Sigmoid colon (tissue), 7 donors: ENCODE measurements around the gene XRN2. TPM values are rescaled to one million over a fixed set of nuclear protein-coding genes. Genes with fewer than 3 reads are reported as not detected.

ENCODE experiments used
- DNase-seq: peaks from one replicate; pipeline ENCODE4 v3.0.0-alpha.2; 2019
- H3K27ac ChIP-seq, 4 donors: fragments of 200-600 bp; sonication (generic); one replicate each; pipeline ENCODE4 v1.5.1; 2016 to 2019; ENCODE audit warnings: mild to moderate bottlenecking in 1 of 4
- H3K27me3 ChIP-seq, 3 donors: fragments of 200-600 bp; sonication (generic); one replicate each; pipeline ENCODE4 v1.5.1; 2019; ENCODE audit warnings: mild to moderate bottlenecking in 1 of 3
- H3K36me3 ChIP-seq, 4 donors: fragments of 200-600 bp; sonication (generic); one replicate each; pipeline ENCODE4 v1.5.1; 2016 to 2019
- H3K4me1 ChIP-seq, 4 donors: fragments of 200-600 bp; sonication (generic); one replicate each; pipeline ENCODE4 v1.5.1; 2017 to 2019
- H3K4me3 ChIP-seq, 4 donors: fragments of 200-600 bp; sonication (generic); one replicate each; pipeline ENCODE4 v1.5.1; 2017 to 2019; ENCODE audit warnings: mild to moderate bottlenecking in 2 of 4, moderate library complexity in 1 of 4
- H3K9me3 ChIP-seq, 4 donors: fragments of 200-600 bp in 3 of 4; sonication (generic) in 3 of 4; one replicate each; pipeline versions ENCODE4 v1.5.1 to v1.6.1; 2013 to 2019
- EP300 ChIP-seq, 4 donors: sonication (generic); formaldehyde crosslinking; IDR thresholded peaks; one replicate each; pipeline ENCODE4 v1.6.1; 2017; ENCODE audit warnings: antibody characterized with exemption in 4 of 4
- POLR2A ChIP-seq, 2 donors: fragments of 450-650 bp; IDR thresholded peaks; one replicate each; pipeline ENCODE4 v1.6.1; 2016; ENCODE audit warnings: antibody characterized with exemption in 2 of 2, mild to moderate bottlenecking in 2 of 2, moderate library complexity in 2 of 2
- POLR2AphosphoS5 ChIP-seq, 4 donors: sonication (generic); formaldehyde crosslinking; IDR thresholded peaks; one replicate each; pipeline ENCODE4 v1.6.1; 2017; ENCODE audit warnings: antibody characterized with exemption in 4 of 4
- WGBS, 2 donors: extraction: QIAGEN DNeasy Blood & Tissue Kit; methylation state at CpG; one replicate each; pipeline ENCODE4 v1.1.7; 2013; 5-methylcytosine and 5-hydroxymethylcytosine counted together
- intact Hi-C: fragments of 100-400 bp; cut with DNase I; formaldehyde crosslinking; loops from one replicate; pipeline ENCODE4 v1.15.1; 2023
- polyA plus RNA-seq, 3 donors: library from polyadenylated mRNA; stranded (reverse); fragments of 200-250 nt; gene quantifications; one replicate each; pipeline ENCODE4 v1.2.3, GENCODE V29; 2013
- total RNA-seq, 4 donors: library from RNA; depleted of rRNA; stranded (reverse); fragments of >200 nt; gene quantifications; one replicate each; pipeline ENCODE4 v1.1.0, GENCODE V29; 2016
- TF ChIP-seq, protein P1 (sequence below), 4 experiments: fragments of 450-650 bp in 3 of 4; fragments of 200-600 bp in 1 of 4; IDR thresholded peaks; one replicate each; pipeline ENCODE4 v1.5.1; 2016 to 2019; ENCODE audit warnings: antibody characterized with exemption in 4 of 4, mild to moderate bottlenecking in 3 of 4, moderate library complexity in 2 of 4
- donor health status: healthy with polysubstance abuse.
- donor health status: Bipolar disorder and iron deficiency.
- donor health status: healthy.

The XRN2 gene
- total and polyA plus RNA-seq, 7 donors: 21.0 to 79.8 (median 53.5) TPM

DNA sequence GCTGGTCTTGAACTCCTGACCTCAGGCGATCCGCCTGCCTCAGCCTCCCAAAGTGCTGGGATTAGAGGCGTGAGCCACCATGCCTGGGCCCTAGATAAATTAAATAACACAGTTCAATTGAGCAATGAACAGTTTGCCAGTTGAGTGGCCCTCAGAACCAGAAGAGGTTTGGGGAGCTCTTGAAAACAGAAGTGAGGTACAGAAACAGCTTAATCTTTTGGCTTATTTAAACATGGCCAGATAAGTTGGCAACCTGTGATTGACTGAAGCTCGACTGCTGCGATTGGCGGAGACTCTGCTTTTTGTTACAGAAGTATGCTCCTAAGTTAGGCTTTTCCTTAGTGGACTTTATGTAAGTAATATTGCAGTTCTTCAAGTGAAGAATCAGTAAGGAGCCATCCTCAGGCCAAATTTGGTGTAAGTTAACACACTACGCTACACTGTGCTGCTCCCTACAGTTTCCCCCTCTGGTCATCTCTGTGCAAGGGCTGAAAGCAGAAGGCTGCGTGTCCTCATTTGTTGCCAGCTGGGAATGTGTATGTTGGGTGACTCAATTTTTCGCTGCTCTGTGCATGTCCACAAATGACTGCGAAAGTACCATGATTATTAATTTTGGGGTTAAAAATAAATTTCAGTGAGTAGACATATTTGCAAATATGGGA lies 9.8 kb downstream of the XRN2 start:
- intact Hi-C loops: no loop called here
- Histone ChIP-seq H3K4me3 (no peak overlapping the region), H3K27ac (no peak overlapping the region), H3K9me3 (no peaks in the 10 kb centered on the region), H3K36me3 (peaks cover 0 to 5% (median 0%) of the 10 kb centered on the region in 4 donors), H3K27me3 (no peaks in the 10 kb centered on the region), H3K4me1 (peaks cover 0 to 40% (median 31%) of the 10 kb centered on the region in 4 donors)
- no peak for TF ChIP-seq EP300 (IDR thresholded peaks at IDR 0.05)
- TF ChIP-seq POLR2A (IDR thresholded peaks at IDR 0.05): no peak
- no peak for TF ChIP-seq POLR2AphosphoS5 (IDR thresholded peaks at IDR 0.05)
- TF ChIP-seq, protein P1, sequence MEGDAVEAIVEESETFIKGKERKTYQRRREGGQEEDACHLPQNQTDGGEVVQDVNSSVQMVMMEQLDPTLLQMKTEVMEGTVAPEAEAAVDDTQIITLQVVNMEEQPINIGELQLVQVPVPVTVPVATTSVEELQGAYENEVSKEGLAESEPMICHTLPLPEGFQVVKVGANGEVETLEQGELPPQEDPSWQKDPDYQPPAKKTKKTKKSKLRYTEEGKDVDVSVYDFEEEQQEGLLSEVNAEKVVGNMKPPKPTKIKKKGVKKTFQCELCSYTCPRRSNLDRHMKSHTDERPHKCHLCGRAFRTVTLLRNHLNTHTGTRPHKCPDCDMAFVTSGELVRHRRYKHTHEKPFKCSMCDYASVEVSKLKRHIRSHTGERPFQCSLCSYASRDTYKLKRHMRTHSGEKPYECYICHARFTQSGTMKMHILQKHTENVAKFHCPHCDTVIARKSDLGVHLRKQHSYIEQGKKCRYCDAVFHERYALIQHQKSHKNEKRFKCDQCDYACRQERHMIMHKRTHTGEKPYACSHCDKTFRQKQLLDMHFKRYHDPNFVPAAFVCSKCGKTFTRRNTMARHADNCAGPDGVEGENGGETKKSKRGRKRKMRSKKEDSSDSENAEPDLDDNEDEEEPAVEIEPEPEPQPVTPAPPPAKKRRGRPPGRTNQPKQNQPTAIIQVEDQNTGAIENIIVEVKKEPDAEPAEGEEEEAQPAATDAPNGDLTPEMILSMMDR (IDR thresholded peaks at IDR 0.05): no peak
- no peak for DNase-seq
- WGBS, 2 donors: 92 to 96% methylated on average over 10 of the region's 10 CpGs

DNA sequence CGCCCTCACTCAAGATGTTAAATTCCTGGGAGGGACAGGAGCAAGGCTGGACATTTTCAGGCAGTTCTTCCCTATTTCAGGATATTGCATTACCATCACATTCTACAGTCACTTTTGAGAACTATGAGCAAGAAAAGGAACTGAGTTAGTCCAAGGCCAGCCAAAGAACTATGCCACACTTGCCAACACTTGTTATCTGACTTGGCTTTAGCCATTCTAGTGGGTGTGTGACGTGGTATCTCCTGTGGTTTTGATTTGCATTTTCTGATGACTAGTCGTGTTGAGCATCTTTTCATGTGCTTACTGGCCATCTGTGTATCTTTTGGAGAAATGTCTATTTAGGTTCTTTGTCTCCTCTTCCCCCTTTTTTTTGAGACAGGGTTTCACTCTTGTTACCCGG lies 12.0 kb downstream of the XRN2 start:
- peaks cover 0 to 4% (median 0%) of the 10 kb centered on the region in 4 donors for H3K9me3 ChIP-seq
- WGBS, 2 donors: 68 to 88% methylated on average over 4 of the region's 4 CpGs
- H3K27ac ChIP-seq: no peak overlapping the region
- intact Hi-C loops: no loop called here
- H3K36me3 ChIP-seq: no peaks in the 10 kb centered on the region
- no peaks in the 10 kb centered on the region for H3K27me3 ChIP-seq
- H3K4me3 ChIP-seq: no peak overlapping the region
- H3K4me1 ChIP-seq: peaks cover 0 to 36% (median 27%) of the 10 kb centered on the region in 4 donors
- no peak for TF ChIP-seq POLR2AphosphoS5 (IDR thresholded peaks at IDR 0.05)
- TF ChIP-seq POLR2A (IDR thresholded peaks at IDR 0.05): no peak
- no peak for TF ChIP-seq EP300 (IDR thresholded peaks at IDR 0.05)
- TF ChIP-seq, protein P1 (IDR thresholded peaks at IDR 0.05): no peak
- no peak for DNase-seq

DNA sequence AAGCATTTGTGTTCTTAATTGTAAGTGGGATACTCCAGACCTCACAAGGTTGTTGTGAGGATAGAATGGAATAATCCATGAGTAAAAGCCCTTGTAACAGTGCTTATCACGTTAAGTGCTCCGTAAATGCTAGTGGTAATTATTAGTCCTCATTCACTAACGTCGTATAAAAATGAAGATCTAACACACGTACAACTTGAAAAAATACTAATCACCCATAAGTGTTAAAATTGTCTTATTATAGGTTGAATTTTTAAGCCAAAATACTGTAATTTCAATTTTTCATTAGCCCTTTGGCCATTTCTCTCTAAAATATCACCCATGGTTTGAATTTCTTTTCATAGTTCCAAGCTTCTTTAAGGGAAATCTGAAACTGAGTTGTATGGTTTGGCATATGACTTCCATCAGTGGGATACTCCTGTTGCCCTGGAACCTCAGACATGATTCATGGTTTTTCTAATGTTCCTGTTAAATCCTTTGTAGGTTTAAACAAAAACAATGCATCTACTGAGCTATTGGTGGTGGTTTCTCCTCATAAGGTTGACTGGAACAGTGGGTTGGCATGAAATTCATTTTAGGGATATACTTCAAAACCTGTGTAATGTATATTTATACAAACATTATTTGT lies 19.1 kb downstream of the XRN2 start:
- intact Hi-C loops: no loop called here
- Histone ChIP-seq H3K4me1 (peaks cover 0 to 44% (median 30%) of the 10 kb centered on the region in 4 donors), H3K27me3 (no peaks in the 10 kb centered on the region)

DNA sequence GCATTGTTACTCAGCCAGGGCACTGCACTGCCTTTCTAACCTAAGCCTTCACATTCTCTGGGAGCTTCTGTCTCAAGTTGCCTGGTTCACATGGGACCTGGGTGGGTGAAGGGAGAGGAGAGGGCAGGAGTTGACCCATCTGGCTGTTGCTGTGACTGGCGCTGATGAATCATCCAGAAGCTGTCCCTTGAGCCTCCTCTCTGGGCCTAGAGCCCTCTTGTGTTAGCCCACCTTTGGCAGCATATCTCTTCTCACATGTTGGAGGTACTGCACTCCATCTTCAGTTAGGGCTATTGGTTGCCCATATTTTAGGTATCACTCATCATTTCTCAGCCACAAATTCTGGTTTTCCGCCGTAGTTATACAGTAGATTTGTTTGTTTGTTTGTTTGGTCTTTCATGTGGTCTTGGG lies 19.8 kb downstream of the XRN2 start:
- no peak for DNase-seq
- Histone ChIP-seq H3K4me3 (no peak overlapping the region), H3K36me3 (no peaks in the 10 kb centered on the region), H3K9me3 (peaks cover 0 to 4% (median 0%) of the 10 kb centered on the region in 4 donors), H3K27ac (no peak overlapping the region), H3K27me3 (no peaks in the 10 kb centered on the region), H3K4me1 (peaks cover 0 to 44% (median 29%) of the 10 kb centered on the region in 4 donors)
- intact Hi-C loops: no loop called here
- TF ChIP-seq, protein P1 (IDR thresholded peaks at IDR 0.05): no peak
- TF ChIP-seq POLR2A (IDR thresholded peaks at IDR 0.05) (no peak), EP300 (IDR thresholded peaks at IDR 0.05) (no peak), POLR2AphosphoS5 (IDR thresholded peaks at IDR 0.05) (no peak)
- WGBS, 2 donors: 94 to 97% methylated on average over 3 of the region's 3 CpGs

More for the DNA sequence above, 19.1 kb downstream of the XRN2 start:
- peaks cover 0 to 4% (median 0%) of the 10 kb centered on the region in 4 donors for H3K9me3 ChIP-seq
- DNase-seq: no peak
- 79 to 98% methylated on average over 5 of the region's 5 CpGs for WGBS, 2 donors
- no peaks in the 10 kb centered on the region for H3K36me3 ChIP-seq
- no peak overlapping the region for H3K4me3 ChIP-seq
- no peak overlapping the region for H3K27ac ChIP-seq
- no peak for TF ChIP-seq POLR2AphosphoS5 (IDR thresholded peaks at IDR 0.05)
- no peak for TF ChIP-seq EP300 (IDR thresholded peaks at IDR 0.05)
- TF ChIP-seq POLR2A (IDR thresholded peaks at IDR 0.05): no peak

DNA sequence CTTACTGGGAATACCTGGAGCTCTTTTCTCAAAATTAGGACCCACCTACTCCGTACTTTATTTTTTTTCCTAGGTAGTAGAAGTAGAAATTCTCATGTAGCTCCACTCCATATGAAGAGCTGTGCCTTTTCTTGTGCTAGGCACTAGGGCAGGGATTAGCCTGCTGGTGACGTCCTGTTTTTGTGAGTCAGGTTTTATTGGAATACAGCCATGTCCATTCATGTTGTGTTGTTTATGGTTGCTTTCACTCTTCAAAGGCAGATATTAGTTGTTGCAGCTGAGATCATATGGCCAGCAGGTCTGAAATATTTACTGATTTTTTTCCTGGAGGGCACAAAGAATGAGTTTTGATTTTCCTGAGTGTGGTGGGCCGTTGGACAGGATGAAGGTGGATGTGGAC lies 20.5 kb downstream of the XRN2 start:
- Histone ChIP-seq H3K27me3 (no peaks in the 10 kb centered on the region), H3K4me1 (peaks cover 0 to 38% (median 26%) of the 10 kb centered on the region in 4 donors), H3K27ac (no peak overlapping the region), H3K9me3 (peaks cover 0 to 4% (median 0%) of the 10 kb centered on the region in 4 donors), H3K36me3 (no peaks in the 10 kb centered on the region), H3K4me3 (no peak overlapping the region)
- 62 to 78% methylated on average over 3 of the region's 3 CpGs for WGBS, 2 donors
- no peak for DNase-seq
- intact Hi-C loops: no loop called here
- TF ChIP-seq POLR2AphosphoS5 (IDR thresholded peaks at IDR 0.05) (no peak), EP300 (IDR thresholded peaks at IDR 0.05) (no peak), POLR2A (IDR thresholded peaks at IDR 0.05) (no peak)
- TF ChIP-seq, protein P1 (IDR thresholded peaks at IDR 0.05): no peak
